KOPT-K1 (cell line): ENCODE measurements around the gene VAPB.

Experiments
- H3K27ac ChIP-seq: fragments of 200-600 bp; sonication (generic); 2 replicates; pipeline ENCODE4 v1.5.1; 2016; ENCODE audit warnings: antibody characterized with exemption, mild to moderate bottlenecking, low read depth, low read length; ENCODE audit not compliant: poor library complexity, severe bottlenecking
- H3K36me3 ChIP-seq: fragments of 200-600 bp; sonication (generic); 2 replicates; pipeline ENCODE4 v1.5.1; 2017; ENCODE audit warnings: antibody characterized with exemption, mild to moderate bottlenecking, low read length, moderate library complexity; ENCODE audit not compliant: insufficient read depth
- H3K9me3 ChIP-seq: fragments of 200-600 bp; sonication (generic); 2 replicates; pipeline ENCODE4 v1.5.1; 2017; ENCODE audit warnings: antibody characterized with exemption, low read length, mild to moderate bottlenecking; ENCODE audit not compliant: insufficient read depth, poor library complexity, severe bottlenecking

Gene VAPB

DNA sequence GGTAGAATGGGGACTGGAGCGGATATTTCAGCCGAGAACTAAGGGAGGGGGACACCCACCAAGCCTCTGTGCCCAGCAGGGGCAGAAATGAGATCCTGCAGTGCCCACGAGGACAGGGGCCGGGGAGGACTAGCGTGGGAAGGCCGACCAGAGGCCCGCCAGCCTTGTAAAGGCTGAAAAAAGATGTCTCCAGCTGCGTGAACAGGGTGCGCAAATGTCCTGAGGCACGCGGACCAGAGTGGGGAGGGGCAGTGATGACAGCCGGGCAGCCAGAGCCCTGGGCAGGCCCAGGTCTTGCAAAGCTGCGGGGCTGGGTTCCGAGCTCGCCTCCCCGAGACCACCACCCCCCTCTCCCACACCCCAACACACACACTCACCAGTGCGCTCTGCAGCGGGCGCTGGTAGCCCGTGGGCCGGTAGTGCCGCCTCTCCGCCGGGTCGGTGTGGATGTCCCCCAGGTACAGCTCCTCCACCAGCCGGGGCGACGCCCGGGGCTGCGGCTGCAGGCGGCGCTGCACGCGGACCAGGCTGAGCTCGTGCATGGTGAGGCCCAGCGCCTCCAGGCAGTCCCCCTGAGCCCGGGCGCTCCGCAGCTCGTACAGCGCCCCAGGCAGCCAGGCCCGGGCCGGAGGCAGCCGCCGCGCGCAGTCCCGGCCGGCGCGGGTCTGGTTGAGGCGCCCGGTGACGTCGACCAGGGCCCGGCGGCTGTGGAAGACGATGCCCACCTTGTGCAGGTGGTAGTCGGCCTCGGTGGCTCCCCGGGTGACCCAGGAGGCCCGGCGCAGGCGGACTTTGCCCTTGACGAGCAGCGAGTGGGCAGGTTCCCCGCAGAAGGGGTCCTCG, 77.9 kb downstream of the VAPB start:
- H3K36me3 ChIP-seq = no peaks in the 10 kb centered on the region
- no peak overlapping the region for H3K27ac ChIP-seq
- H3K9me3 ChIP-seq = no peaks in the 10 kb centered on the region

DNA sequence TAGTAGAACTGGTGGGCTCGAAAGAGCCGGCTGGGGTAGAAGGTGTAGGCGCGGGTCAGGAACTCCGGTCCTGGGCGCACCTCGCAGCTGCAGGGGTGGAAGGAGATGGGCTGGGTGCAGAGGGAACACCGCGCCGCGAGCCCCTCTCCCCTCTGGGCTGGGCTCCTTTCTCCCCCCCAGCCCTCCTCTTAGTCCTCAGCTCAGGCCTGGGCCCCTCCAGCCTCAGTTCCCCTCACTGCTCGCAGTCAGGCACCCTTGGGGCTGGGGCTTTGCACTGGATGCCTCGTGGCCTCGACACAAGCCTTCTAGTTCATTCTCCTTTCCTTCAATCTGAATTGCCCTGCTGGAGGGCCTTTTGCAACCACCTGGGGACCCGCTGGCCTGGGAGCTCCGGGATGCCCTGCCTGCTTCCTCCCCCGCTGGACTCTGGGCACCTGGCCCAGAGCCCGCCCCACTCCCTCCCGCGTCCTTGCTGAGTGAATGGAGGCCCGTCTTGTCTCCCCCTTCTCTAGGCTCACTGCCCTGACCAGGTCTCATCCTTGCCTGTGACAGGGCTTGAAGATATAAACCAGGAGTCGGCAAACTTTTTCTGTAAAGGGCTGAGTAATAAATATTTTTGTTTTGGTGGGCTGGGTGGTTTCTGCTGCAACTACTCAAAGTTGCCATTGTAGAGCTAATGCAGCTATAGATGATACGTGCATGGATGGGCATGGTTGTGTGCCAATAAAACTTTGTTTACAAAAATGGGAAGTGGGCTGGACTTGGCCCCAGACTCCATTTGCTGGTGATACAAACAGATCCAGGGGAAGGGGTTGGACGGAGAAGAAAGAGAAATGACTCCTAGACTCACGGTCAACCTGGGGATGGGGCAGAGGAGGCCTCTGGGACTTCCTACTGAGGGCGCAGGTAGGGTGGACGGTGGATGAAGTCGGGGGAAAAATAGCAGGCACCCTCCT, 78.8 kb downstream of the VAPB start:
- Histone ChIP-seq H3K9me3 (no peaks in the 10 kb centered on the region), H3K27ac (no peak overlapping the region), H3K36me3 (no peaks in the 10 kb centered on the region)

DNA sequence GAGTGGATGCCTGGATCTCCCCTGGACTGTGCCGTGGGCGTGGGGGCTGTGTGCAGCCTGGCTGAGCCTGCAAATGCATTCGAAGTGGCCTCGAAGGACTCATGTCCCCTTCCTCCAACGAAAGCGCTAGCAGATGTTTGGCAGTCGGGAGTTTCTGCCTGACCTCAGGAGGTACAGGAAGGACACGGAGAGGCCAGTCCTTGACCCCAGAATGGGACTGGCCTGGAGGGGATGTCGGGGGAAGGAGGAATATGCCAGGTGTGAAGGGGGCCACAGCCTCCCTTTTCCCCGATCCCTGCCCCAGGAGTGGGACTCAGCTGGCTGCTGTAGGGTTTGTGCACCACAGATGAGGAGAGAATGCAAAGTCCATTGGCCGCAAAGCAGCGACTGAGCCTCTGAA, 80.6 kb downstream of the VAPB start:
- Histone ChIP-seq H3K9me3 (no peaks in the 10 kb centered on the region), H3K36me3 (no peaks in the 10 kb centered on the region), H3K27ac (no peak overlapping the region)

DNA sequence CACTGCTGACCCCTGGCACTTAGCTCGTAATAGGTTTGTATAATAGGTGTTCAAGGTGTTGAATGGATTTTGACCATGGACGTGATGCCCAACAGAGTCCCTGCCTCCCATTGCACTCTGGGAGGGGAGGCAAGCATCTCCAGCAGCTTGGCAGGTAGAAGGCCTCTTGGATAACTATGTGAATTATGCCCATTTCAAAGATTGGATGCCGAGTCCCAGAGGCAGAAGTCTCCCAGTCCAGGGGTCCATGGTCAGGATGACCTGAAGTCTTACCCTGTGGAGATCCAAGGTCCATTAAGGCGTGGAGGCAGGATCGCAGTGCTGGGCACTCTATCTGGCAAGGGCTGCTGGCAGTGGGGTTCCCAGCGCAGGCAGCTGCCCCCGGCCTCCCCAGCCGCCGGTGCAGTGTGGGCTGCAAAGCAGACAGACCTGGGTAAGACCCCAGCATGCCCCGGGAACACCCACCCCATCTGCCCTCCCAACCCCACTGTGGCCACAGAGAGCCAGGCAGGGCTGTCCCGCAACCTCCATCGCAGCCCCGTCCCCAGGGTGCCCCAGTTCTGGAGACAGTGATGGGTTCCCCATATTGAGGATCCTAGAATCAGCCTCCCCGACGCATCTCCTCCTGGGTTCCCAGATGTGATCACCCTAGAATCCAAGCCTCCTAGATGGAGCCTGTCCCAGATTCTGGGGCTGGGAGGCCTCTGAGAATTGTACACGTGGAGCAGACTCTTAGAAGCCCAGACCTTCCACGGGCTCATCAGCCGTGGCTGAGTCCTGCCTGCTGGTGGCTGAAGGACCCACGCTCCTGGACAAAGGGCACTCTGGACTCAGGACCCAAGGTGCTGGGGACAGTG, 81.5 kb downstream of the VAPB start:
- Histone ChIP-seq H3K9me3 (no peaks in the 10 kb centered on the region), H3K36me3 (no peaks in the 10 kb centered on the region), H3K27ac (no peak overlapping the region)

DNA sequence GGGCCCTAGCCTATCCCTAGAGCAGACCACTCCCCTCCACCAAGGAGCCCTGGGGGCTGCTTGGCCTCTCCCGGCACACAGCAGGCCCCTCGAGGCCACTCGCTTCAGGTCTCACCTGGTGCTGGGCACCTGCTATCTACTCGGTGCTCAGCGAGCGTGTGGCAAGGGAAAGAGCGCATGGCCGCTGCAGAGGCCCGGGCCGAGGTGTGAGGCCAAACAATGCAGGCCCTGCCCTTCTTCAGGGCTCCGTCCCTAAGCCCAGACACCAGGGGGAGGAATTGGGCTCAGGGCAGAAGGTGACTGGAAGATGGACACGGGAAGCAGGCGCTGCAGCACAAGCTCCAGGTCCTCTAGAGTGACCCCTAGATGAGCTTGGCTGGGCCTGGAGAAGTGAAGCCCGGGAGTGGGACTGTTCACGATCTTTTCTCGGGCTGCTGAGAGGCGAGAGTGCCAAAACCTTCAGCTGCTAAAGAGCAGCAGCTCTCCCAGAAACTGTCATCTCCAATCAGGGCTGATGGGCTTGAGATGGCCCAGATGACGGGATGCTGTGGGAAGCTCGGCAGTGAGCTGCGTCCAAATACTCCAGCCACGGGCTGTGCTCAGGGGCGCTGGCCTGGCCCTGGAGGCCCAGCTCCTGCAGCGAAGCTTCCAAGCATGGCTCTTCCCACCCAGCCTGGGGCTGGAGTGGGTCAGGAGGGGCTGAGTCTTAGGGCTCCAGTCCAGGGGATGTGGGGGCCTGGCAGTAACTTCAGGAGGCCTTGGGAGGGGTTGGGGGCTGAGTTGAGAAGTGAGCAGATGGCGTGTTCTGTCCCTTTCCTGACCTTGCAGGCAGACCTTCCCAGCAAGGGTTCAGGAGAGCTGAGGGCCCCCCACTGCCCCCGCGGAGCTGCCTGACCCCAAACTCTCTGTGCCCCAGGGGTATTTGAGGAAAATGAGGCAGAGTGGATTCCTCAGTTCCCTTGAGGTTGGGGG, 82.5 kb downstream of the VAPB start:
- H3K36me3 ChIP-seq = no peaks in the 10 kb centered on the region
- H3K9me3 ChIP-seq = no peaks in the 10 kb centered on the region
- no peak overlapping the region for H3K27ac ChIP-seq

DNA sequence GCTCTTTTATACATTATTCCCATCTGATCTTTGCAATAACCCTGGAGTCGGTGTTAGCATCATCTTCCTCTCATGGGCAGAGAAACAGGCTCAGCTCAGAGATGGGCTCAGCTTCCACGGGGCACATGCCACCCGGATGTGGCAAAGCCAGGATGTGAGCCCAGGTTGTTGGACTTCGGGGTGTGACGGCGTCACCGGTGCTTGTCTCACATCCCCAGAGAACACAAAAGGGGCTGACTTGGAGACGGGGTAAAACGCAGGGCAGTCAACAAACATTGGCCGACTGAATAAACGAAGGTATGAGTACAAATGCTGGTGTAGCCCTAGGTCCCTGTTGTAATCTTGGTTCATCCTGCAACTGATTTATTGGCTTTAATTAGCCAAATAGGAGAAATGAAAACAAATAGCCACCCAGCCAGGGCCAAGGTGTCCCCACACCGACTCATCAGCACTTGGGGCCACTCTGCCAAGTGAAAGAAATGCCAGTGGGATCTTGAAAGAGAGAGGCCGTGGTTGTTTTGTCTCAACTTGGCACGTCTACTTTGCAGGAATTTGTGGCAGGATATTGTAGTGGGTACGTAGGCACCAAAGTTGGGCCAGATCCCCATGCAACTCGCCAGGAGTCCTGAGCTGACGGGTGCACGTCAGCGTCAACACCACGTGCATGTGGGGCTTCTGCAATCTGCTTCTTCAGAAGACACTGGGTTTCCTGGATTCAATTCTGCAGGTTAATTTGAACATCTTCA, 83.4 kb downstream of the VAPB start:
- Histone ChIP-seq H3K9me3 (no peaks in the 10 kb centered on the region), H3K36me3 (no peaks in the 10 kb centered on the region), H3K27ac (no peak overlapping the region)

DNA sequence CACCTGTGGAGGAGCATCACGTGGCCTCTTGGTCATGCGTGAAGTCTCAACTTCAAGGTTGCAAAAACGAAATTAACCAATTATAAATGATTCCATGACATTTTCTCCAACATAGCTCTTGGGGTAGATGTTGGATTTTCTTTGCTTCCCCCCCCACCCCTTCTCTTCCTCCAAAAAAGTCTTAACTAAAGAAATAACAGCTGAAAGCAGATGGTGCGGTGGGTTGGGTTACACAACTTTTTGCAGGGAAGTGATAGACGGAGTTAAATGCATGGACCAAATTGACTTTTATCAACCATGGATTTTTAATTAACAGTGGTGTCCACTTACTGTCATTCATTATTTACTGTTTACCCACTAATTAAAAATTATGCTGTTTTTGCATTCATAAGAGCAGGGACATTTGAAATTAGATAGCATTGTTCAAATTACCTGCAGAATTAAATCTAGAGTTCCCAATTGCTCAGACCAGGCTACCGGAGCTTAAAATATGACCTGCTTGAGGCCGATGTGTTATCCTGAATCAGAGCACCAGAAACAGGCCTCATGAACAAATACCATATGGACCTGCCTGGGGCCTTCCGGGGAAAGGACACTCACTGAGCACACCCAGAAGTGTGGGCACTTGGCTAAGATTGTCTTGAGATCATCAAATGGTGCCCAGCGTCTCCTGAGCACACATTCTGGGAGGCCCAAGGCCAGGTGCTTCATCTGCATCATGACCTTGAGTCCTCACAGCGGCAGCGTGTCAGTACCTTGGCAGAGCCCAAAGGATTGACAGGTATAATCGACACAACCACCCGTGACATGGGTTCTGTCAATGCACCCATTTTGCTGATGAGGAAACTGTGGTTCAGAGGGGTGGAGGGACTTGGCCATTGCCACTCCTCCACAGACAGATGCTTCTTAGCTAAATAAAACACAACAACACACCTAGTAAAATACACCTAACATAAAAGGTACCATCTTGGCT, 84.7 kb downstream of the VAPB start:
- no peak overlapping the region for H3K27ac ChIP-seq
- peaks cover 8% of the 10 kb centered on the region for H3K9me3 ChIP-seq
- H3K36me3 ChIP-seq = no peaks in the 10 kb centered on the region

DNA sequence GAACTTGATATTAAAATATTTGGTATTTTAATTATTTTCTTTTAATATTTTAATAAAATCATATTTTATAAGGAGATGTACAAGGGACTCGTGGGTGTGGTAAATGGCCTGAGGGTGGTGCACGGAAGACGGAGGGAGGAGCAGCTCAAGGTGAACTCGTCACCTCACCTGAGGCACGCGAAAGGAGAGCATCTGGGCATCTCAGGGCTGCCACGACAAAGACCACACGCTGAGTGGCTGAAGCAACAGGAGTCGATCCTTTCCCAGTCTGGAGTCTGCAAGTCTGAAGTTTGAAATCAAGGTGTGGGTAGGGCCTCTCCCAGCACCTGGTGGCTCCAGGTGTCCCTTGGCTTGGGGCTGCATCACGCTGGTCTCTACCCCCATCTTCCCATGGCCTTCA, 86.4 kb downstream of the VAPB start:
- peaks cover 9% of the 10 kb centered on the region for H3K9me3 ChIP-seq
- no peak overlapping the region for H3K27ac ChIP-seq
- no peaks in the 10 kb centered on the region for H3K36me3 ChIP-seq

DNA sequence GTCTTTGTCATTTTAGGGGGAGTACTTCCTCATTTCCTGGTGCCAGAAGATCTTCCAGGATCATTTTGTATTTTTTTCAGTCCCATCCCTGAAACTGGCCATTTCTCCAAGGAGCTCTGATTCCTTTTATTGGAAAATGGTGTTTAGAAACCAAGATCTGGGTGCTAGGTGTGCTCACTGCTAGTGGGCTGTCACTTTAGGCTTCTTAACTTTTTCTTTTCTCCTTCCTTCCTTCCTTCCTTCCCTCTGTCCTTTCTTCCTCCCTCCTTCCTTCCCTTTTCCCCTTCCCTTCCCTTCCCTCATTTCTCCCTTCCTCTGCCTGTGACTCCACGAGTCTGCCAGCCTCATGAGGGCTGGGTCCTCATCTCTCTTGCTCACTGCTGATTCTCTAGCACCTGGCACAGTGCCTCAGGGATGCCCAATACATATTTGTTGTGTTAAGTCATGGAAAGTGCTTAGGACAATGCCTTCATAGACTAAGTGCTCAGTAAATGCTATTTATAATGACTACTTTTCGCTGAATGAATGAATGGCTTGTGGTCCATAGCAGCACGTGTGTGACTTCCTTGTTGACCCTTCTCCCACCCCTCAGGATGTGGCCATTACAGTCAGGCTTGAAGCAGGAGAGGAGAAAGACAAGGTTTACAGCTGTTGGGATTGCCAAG, 89.2 kb downstream of the VAPB start:
- Histone ChIP-seq H3K9me3 (peaks cover 9% of the 10 kb centered on the region), H3K27ac (no peak overlapping the region), H3K36me3 (no peaks in the 10 kb centered on the region)

DNA sequence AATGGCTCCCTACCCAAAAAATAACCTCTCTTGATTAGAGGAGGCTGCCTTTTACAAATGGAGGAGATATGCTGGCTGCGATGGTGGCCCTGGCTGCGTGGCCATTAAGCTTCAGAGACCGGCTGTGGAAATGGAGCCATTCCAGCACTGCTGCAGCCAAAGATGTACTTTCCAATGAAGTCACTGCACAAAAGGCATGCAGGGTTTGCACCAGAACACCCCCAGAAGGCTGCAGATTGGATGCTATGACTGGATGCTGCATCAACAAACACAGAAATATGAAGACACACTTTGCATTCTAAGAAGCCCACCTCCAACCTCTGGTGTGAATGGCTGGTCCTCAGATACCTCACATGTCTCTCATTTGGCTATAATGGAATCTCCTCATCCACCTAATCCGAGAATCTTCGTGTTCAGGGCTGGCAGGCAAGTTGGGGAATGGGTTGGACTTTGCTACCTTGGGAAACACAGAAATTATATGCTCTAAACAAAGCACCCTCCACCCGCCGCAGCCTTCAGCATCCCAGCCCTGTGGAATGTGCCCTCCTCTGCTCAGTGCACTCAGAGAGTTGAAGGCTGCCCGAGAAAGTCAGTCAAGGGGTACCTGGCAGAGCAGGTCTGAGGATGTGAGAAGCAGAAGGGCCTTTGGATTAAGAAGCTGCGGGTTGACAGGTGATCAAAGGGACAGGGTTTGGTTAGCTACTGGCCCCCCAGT, 90.9 kb downstream of the VAPB start:
- H3K9me3 ChIP-seq = peaks cover 9% of the 10 kb centered on the region

DNA sequence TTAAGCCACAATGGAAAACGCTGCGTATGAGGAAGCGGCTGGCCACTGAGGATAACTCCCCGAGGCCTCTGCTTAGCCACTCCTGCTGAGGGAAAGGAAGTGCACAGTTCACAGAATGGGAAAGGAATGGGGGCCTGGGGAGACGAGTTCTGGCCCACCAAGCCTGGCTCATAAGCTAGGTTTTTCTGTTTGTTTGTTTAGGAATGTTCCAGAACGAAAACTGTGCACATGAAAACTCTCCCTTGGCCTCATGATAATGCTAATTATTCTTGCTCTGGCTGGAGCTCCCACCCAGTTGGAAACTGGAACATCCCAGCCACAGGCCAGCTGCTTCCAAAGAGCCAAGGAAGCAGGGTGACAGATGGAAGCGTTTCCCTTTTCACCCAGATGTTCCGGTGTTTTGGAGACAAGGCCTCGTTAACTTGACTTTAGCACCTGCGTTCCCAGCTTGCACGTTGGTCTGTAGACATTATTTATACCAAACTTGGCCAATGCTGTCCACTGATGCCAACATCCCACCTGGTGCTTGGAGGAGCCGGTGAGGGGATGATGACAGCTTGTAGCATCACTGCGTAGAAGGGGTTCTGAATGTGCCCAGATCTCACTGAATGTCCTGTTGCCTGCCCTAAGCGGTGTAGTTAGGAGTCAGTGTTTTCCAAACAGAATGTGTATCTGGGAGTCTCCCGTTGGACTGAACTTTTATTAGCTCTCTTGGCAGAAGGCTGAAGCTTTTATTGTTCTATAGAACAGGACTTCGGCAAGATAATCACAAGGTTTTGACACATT, 91.7 kb downstream of the VAPB start:
- Histone ChIP-seq H3K27ac (no peak overlapping the region), H3K9me3 (peaks cover 14% of the 10 kb centered on the region), H3K36me3 (no peaks in the 10 kb centered on the region)

More for the DNA sequence above, 90.9 kb downstream of the VAPB start:
- H3K27ac ChIP-seq = no peak overlapping the region
- no peaks in the 10 kb centered on the region for H3K36me3 ChIP-seq
